ENCODE data around the gene AP1B1.

Gene AP1B1

DNA sequence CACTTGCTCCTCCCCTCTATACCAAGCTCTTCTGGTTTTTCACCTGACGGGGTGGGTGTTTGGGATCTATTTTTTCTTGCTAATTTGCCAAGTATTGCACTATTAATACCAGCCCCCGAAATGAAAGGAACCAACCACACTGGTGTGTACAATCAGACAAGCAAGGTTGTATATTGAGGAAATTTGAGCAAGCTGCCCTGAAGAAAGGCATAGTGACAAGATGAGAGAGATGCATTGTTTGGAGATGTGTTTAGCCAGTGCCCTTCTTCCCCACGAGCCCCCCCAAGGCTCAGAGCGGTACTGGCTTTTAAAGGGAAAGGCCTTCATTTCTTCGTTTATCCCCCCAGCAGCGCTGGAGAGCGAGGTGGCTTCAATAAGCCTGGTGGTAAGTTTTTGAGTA, 97.2 kb downstream of the AP1B1 start:
- DNase-seq = no peak

DNA sequence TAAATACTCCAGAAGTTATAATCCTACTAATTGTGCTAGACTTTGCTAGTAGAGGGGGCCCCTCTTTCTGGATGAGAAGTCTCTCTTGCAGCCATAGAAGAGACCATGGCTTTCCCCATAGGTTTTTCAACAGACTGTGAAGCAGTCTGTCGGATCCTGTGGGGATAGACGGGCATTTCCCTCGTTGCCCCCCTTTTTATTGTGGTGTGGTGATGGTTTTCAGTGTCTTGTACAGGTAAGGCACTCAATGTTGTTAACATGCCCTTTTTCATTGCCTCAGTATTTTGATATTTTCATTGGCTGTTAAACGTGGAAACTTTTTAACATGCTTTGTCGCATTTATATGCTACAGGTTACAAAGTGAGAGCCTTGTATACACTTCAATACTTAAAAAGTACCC, 98.3 kb downstream of the AP1B1 start:
- no peak for DNase-seq

DNA sequence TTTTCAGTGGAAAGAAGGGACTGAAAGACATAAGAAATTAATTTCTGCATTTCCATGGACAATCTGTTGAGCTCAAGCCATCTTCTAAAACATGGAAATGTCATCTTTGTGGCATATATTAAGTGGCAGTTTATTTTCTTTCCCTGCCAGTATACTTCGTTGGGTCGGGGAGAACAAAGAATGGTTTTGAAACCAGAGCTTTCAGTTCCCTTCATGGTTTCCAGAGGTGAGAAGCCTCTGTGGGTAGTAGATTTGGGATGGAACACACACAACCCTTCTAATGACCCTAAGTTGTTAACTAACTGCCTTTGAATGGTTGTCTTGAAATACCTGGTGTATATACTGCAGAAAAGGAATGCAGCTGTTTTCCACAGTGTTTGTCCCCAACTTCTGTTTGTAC, 99.5 kb downstream of the AP1B1 start:
- no peak for DNase-seq

DNA sequence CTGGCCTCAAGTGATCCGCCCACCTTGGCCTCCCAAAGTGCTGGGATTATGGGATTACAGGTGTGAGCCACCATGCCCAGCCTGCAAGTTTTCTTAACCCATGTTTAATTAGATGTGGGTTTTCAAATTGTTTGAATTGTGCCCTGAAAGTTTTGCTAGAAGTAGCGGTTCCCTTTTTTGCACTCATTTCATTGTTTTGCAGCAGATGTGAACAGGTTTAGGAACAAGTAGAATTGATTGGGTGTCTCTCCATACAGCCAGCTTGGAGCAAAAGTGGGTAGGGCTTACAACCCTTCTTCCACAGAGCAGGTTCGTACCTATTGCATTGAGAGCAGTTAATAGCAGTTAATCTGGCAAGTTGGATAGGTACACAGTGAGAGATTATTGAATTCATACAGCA, 104.2 kb downstream of the AP1B1 start:
- no peak for DNase-seq

DNA sequence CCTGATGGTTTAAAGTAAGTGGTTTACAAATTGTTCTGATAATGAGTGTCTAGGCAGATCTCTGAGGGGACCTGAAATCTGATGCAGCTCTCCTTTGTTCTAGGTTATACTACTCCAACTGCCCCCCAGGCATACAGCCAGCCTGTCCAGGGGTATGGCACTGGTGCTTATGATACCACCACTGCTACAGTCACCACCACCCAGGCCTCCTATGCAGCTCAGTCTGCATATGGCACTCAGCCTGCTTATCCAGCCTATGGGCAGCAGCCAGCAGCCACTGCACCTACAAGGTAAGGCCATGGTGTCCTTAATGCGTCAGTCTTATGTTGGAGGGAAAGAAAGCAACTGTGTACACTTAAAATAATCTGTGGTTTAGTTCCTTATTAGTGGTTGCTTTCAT, 110.4 kb downstream of the AP1B1 start:
- no peak for DNase-seq

Measured in NCI-H510A (cell line).